GM18951 (cell line): Measurements from ENCODE around the gene LFNG.
A peak's percentile ranks its signal among the peaks of the same experiment; 100 is the strongest.

ENCODE experiments used
- POLR2A ChIP-seq: IDR thresholded peaks from 4 replicates; pipeline ENCODE4 v1.6.1; 2011; ENCODE audit warnings: mild to moderate bottlenecking; ENCODE audit not compliant: insufficient read length, insufficient read depth; ENCODE audit errors: extremely low read depth
- in situ Hi-C: fragments of 300-500 bp; cut with MboI; formaldehyde crosslinking; loops from one replicate; pipeline ENCODE4 v1.12.0; 2022; ENCODE audit warnings: low sequenced_read_pairs, mixed read lengths, inconsistent platforms; ENCODE audit not compliant: unreplicated experiment

Gene LFNG, protein sequence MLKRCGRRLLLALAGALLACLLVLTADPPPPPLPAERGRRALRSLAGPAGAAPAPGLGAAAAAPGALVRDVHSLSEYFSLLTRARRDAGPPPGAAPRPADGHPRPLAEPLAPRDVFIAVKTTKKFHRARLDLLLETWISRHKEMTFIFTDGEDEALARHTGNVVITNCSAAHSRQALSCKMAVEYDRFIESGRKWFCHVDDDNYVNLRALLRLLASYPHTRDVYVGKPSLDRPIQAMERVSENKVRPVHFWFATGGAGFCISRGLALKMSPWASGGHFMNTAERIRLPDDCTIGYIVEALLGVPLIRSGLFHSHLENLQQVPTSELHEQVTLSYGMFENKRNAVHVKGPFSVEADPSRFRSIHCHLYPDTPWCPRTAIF

DNA sequence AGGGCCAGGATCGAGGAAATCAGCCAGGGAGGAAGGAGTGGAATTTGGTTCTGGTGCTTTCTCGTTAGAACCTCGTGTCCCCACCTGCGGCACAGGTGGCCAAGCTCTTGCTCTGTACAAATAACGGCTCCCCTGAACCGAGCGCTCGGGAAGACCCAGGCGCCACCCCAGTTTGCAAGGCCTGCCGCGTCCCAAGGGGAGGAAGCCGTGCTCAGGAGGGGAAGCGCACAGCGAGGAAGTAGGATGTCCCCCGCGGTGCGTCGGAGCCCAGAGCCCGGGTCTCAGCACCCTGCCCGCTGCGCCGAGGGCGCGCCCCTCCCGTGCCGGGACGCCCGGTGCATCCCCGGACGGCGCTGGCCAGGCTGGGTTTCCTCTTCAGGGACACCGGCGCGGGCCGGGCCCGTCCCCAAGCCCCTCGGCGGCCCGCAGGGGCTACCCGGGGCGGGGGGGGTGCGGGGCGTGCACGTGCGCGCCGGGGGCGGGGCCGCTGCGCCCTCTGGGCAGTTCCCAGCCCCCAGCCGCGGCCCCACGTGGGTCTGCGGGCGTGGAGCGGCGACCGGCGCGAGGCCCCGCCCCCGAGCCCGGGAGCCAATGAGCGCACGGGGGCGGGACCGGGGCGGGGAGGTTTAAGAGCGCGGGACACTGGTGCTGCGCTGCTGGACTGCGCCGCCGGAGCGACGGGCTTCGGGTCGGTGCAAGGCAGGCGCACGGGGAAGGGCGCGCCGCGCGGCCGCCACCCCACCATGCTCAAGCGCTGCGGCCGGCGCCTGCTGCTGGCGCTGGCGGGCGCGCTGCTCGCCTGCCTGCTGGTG is at the start of gene LFNG:
TSS of gene LFNG (plus strand) at position 656 of the 812 bp plus-strand sequence. CDS start at position 744, 88 bp downstream.
- in situ Hi-C loops, result no loop called here
- peak; percentile 93 for TF ChIP-seq POLR2A

DNA sequence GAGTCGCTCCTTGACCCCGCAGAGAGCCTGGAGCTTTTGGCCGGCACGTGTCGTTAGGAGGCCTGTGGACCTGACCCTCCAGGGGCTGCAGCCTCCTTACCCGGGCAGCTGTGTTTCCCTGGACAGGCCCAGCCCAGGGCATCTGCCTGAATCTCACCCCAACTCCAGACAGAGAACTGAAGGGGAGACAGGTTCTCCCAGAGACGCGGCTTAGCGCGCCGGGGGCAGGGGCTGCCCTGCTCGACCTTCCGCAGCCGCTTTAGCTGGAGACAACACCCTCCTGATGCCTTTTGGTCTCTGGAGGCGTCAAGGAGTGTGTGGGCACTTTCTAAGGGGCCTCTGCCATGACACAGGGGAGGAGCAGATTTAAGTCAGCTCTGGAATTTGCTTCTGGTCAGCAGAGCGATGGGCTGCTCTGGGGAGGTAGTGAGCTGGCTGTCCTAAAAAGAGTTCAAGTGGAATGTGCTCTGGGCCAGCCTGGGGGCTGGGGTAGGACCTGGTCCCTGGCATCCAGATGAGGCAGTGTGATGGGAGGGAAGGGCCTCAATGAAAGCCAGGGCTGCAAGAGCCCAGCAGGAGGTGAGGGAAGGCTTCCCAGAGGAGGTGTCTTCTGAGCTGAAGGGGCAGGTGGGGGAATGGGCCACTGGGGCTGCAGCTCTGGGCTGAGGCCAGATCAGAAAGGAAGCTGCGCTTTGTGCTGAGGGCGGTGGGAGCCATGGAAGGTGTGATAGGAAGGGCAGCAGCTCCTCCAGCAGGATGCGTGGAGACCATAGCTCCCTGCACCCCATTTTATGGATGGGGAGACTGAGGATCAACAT is 49.2 kb upstream of the LFNG start:
- in situ Hi-C loops, result no loop called here

DNA sequence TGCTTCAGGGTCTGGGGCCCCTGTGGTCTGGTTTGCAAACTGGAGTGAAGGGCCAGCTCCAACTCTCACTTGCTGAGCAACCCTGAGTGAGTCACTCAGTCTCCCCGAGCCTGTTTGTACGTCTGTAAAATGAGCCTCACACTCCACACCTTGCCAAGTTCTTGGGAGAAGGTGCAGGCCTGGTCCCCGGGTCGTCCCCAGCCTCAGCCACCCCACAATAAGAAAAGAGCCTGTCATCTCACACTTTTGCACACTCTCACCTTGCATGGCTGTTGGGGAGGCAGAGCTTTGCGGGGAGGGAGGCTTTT is 48.6 kb upstream of the LFNG start:
- no peak for TF ChIP-seq POLR2A
- in situ Hi-C loops, result no loop called here

More for the DNA sequence above, 49.2 kb upstream of the LFNG start:
- no peak for TF ChIP-seq POLR2A

DNA sequence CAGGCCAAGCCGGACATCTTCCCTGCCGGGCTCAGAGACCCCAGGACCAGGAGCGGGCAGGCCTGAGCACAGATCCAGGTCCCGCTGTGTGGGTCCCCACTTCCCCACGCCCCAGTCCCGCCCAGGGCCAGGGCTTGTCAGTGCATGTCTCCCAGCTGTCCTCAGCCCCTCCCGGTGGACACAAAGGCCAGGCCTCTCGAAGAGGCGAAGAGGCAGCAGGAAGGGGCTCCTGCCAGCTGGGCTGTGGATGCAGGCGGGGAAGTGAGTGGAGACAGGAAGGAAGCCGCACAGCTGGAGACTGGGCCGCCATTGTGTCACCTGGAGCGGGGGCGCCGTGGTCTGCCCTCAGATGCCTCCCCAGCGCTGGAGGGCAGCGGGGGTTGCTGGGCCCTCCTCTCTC is 48.2 kb upstream of the LFNG start:
- in situ Hi-C loops, result no loop called here
- TF ChIP-seq POLR2A, result no peak

DNA sequence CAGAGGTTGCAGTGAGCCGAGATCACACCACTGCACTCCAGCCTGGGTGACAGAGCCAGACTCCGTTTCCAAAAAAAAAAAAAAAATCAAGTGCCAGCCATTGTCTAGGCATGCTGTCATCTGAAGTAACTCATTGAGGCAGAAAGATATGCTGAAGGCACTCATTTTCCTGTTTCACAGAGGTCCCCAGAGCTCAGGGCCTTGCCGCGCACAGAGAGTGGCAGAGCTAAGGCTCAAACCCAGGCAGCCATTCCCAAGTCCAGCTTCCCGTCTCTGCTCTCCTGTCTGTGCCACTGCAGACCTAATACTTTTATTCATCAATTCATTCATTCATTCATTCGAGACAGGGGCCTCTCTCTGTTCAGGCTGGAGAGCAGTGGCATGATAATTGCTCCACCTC is 46.8 kb upstream of the LFNG start:
- no peak for TF ChIP-seq POLR2A
- in situ Hi-C loops, result no loop called here

GRCh38 chr7:2473496-2474180 is 45.9 kb upstream of the LFNG start:
- TF ChIP-seq POLR2A, result no peak
- in situ Hi-C loops, result no loop called here

GRCh38 chr7:2474224-2474623 is 45.4 kb upstream of the LFNG start:
- no peak for TF ChIP-seq POLR2A
- in situ Hi-C loops, result no loop called here

- in situ Hi-C loops, result no loop called here
- TF ChIP-seq POLR2A, result no peak
These were observed 44.5 kb upstream of the LFNG start for GRCh38 chr7:2474813-2475677.

GRCh38 chr7:2475678-2476015 is 43.9 kb upstream of the LFNG start:
- in situ Hi-C loops, result no loop called here
- no peak for TF ChIP-seq POLR2A

- TF ChIP-seq POLR2A, result no peak
- in situ Hi-C loops, result no loop called here
These were observed 43.3 kb upstream of the LFNG start, which contains the start of gene GRIFIN for GRCh38 chr7:2476298-2476697. Gene GRIFIN (minus strand): TSS chr7:2476398. CDS start chr7:2476383, 15 bp downstream.

GRCh38 chr7:2476776-2477446 is 42.7 kb upstream of the LFNG start:
- in situ Hi-C loops, result no loop called here
- TF ChIP-seq POLR2A, result no peak
